ENCODE data around the gene WNT8A. TPM values are rescaled to one million over a fixed set of nuclear protein-coding genes. Genes with fewer than 3 reads are reported as not detected.

WNT8A gene
- total and polyA plus RNA-seq, 2 of the 8 experiments (the other 6 are each of a cell fraction or from before 2014, with no cell fraction given), result 0.06 TPM; not detected in 1

DNA sequence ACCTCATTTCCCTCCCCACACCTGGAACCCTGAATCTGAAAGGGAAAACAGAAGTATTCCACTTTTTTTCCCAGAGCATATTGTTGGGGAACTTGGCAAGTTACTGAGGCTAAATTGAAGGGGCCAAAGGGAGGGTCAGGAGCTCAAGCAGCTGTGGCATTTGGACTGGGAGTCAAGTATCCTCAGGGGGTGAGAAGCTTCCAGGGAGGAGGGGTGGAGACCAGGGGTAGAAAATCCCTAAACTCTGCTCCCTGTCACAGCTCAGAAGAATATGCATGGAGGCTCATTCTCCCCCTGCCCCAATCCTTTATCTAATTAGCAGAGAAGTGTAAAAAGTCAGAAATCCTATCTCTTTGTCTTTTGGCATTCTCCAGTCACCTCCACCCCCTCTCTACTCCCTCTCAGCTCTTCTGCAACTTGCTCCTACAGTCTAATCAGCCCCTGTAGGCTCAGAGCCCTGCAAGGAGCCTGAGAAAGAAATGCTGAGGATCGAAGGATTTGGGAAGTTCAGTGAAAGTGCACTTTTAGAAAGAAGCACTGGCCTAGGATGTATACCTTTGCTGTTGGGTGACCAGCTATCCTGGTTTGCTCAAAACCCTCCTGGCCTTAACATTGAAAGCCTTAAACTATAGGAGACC is 5.7 kb upstream of the WNT8A start:
- Histone ChIP-seq H2BK120ac (replicated peaks; ENCODE audit: low read depth, low read length) (no peak overlapping the region), H2AFZ (ENCODE audit: low read length) (peak overlapping the region; percentile 36; the same call in 1 of the 2 replicates), H3K27ac (ENCODE audit: low read depth, low read length) (no peak overlapping the region), H3K79me2 (ENCODE audit: control insufficient read depth in 1 of 2, insufficient read depth in 2 of 2, low read length in 2 of 2) (no peaks in the 10 kb centered on the region), H3K27me3 (replicated peaks in 1 of 4; ENCODE audit: control insufficient read depth in 3 of 4, extremely low read depth in 1 of 4, insufficient read depth in 3 of 4, low read length in 3 of 4) (peaks cover 0 to 2% (median 0%) of the 10 kb centered on the region in 4 experiments; a peak in 1 of 7 replicates), H2BK15ac (ENCODE audit: low read length) (no peak overlapping the region), H4K8ac (ENCODE audit: extremely low read depth, insufficient read depth, low read length) (no peak overlapping the region), H3K56ac (replicated peaks; ENCODE audit: insufficient read length, low read depth, low read length) (no peak overlapping the region), H3K4me3 (ENCODE audit: extremely low read depth in 1 of 4, insufficient read depth in 2 of 4, low read depth in 3 of 4, low read length in 4 of 4) (no peak overlapping the region), H3K4me2 (ENCODE audit: insufficient read depth in 1 of 2, low read depth in 2 of 2, low read length in 2 of 2) (peak overlapping the region in 1 of 2 experiments; percentile 13; a peak in 1 of 4 replicates), H3K4ac (replicated peaks; ENCODE audit: insufficient read length, low read depth, low read length) (no peak overlapping the region), H3K23me2 (ENCODE audit: low read depth, low read length) (no peaks in the 10 kb centered on the region), H3K23ac (ENCODE audit: insufficient read length) (no peak overlapping the region), H2BK12ac (ENCODE audit: low read depth, low read length) (0 out of 2 replicates have a peak overlapping the region, but pooled peaks have one; percentile 46), H3K9me3 (ENCODE audit: insufficient read depth in 2 of 2, low read depth in 1 of 2, low read length in 1 of 2) (no peaks in the 10 kb centered on the region), H4K20me1 (replicated peaks in 1 of 2; ENCODE audit: control insufficient read depth in 1 of 2, insufficient read depth in 2 of 2, low read length in 2 of 2) (no peaks in the 10 kb centered on the region), H2AK5ac (ENCODE audit: low read depth, low read length) (no peak overlapping the region), H3K36me3 (ENCODE audit: control insufficient read depth in 2 of 4, insufficient read depth in 4 of 4, low read length in 3 of 4) (no peaks in the 10 kb centered on the region), H3K14ac (ENCODE audit: insufficient read length) (no peak overlapping the region), H4K91ac (replicated peaks; ENCODE audit: insufficient read length, low read length) (no peak overlapping the region), H3K18ac (ENCODE audit: extremely low read depth, low read length) (no peak overlapping the region; the same call in 1 of the 2 replicates), H3K9ac (replicated peaks in 1 of 4; ENCODE audit: extremely low read depth in 1 of 4, low read depth in 3 of 4, low read length in 3 of 4) (no peak overlapping the region), H2BK20ac (ENCODE audit: low read length) (no peak overlapping the region), H4K5ac (ENCODE audit: insufficient read length, low read depth, low read length) (no peak overlapping the region), H3K4me1 (replicated peaks in 1 of 4; ENCODE audit: control insufficient read depth in 3 of 4, insufficient read depth in 4 of 4, low read length in 3 of 4) (peaks cover 4 to 10% (median 8%) of the 10 kb centered on the region in 4 experiments; a peak in 4 of 7 replicates), H3K79me1 (ENCODE audit: low read depth, low read length) (no peaks in the 10 kb centered on the region), H2BK5ac (ENCODE audit: low read depth, low read length) (0 out of 2 replicates have a peak overlapping the region, but pooled peaks have one; percentile 26)
- DNase-seq (ENCODE audit: low read depth in 1 of 2, low spot score in 2 of 2), result no peak
- ChIA-PET CTCF (ENCODE audit: partially characterized antibody) (interaction anchor here (0.8 to 15.7 kb wide), 23 partner anchors 10 to 153 kb away, joined by 3 to 288 read pairs (median 11); partner anchors contain the start of gene NME5), POLR2A (ENCODE audit: partially characterized antibody) (interaction anchor here (1.4 kb wide), 1 partner anchor 55 kb away, joined by 3 read pairs; no protein-coding TSS in a partner anchor)
- FAIRE-seq, result no peak
- 72% methylated on average over 1 of the region's 1 CpG; no CpG with 5 or more reads in 1 of the 2 experiments for WGBS, 2 experiments (ENCODE audit: extremely low coverage in 1 of 2, insufficient coverage in 1 of 2, insufficient read length in 1 of 2, insufficient replicate concordance in 2 of 2, low coverage in 1 of 2, low lambda C conversion rate in 2 of 2, missing lambda C conversion rate in 1 of 2)
- TF ChIP-seq CEBPB (IDR thresholded peaks at IDR 0.05; ENCODE audit: low read depth, low read length) (no peak), KDM1A (IDR thresholded peaks at IDR 0.05; ENCODE audit: borderline replicate concordance, low read length) (no peak), TBP (IDR thresholded peaks at IDR 0.05; ENCODE audit: low read depth, low read length) (no peak), KDM4A (IDR thresholded peaks at IDR 0.05; ENCODE audit: low read depth, low read length, severe bottlenecking) (no peak), HDAC6 (IDR thresholded peaks at IDR 0.05; ENCODE audit: low read depth, low read length) (no peak), TCF12 (IDR thresholded peaks at IDR 0.05; ENCODE audit: low read depth, low read length) (no peak), PHF8 (conservative IDR thresholded peaks at IDR 0.05; ENCODE audit: low read depth, low read length) (no peak), ZNF274 (IDR thresholded peaks at IDR 0.05; ENCODE audit: borderline replicate concordance, extremely low read depth, low read length) (no peak), SIN3A (conservative IDR thresholded peaks at IDR 0.05 in 1 of 2, IDR thresholded peaks at IDR 0.05 in 1 of 2; ENCODE audit: low read depth in 1 of 2, low read length in 2 of 2) (no peak), BCL11A (IDR thresholded peaks at IDR 0.05; ENCODE audit: low read depth in 2 of 2, low read length in 2 of 2) (no peak), CHD2 (IDR thresholded peaks at IDR 0.05; ENCODE audit: low read length) (no peak)
- TF ChIP-seq, protein P1, sequence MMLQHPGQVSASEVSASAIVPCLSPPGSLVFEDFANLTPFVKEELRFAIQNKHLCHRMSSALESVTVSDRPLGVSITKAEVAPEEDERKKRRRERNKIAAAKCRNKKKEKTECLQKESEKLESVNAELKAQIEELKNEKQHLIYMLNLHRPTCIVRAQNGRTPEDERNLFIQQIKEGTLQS (IDR thresholded peaks at IDR 0.05; ENCODE audit: insufficient read depth, low read depth, low read length), result no peak
